Measurements from ENCODE around the gene RNF26. TPM values are rescaled to one million over a fixed set of nuclear protein-coding genes. Genes with fewer than 3 reads are reported as not detected.

Gene RNF26
- total and polyA plus RNA-seq, 2 of the 13 experiments (the other 11 are each of a cell fraction or from before 2014, with no cell fraction given): 11.9 to 26.3 TPM

GRCh38 chr11:119318240-119319135 lies 15.8 kb upstream of the RNF26 start (continued):
- TF ChIP-seq, protein P1, sequence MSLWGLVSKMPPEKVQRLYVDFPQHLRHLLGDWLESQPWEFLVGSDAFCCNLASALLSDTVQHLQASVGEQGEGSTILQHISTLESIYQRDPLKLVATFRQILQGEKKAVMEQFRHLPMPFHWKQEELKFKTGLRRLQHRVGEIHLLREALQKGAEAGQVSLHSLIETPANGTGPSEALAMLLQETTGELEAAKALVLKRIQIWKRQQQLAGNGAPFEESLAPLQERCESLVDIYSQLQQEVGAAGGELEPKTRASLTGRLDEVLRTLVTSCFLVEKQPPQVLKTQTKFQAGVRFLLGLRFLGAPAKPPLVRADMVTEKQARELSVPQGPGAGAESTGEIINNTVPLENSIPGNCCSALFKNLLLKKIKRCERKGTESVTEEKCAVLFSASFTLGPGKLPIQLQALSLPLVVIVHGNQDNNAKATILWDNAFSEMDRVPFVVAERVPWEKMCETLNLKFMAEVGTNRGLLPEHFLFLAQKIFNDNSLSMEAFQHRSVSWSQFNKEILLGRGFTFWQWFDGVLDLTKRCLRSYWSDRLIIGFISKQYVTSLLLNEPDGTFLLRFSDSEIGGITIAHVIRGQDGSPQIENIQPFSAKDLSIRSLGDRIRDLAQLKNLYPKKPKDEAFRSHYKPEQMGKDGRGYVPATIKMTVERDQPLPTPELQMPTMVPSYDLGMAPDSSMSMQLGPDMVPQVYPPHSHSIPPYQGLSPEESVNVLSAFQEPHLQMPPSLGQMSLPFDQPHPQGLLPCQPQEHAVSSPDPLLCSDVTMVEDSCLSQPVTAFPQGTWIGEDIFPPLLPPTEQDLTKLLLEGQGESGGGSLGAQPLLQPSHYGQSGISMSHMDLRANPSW (CRISPR knock-in tag; IDR thresholded peaks at IDR 0.05; ENCODE audit: borderline replicate concordance): no peak
- peak in 1 of 2 experiments; percentile 41; a peak in 1 of 4 replicates for TF ChIP-seq POLR2A (IDR thresholded peaks at IDR 0.05; ENCODE audit: insufficient read depth in 1 of 2, low read depth in 2 of 2, low read length in 2 of 2)
- TF ChIP-seq ZNF510 (CRISPR knock-in tag; IDR thresholded peaks at IDR 0.05; ENCODE audit: low read depth): no peak
- TF ChIP-seq TCF12 (IDR thresholded peaks at IDR 0.05): no peak
- TF ChIP-seq TCF12 (CRISPR knock-in tag; IDR thresholded peaks at IDR 0.05): no peak
- no peak for TF ChIP-seq MZF1 (CRISPR knock-in tag; IDR thresholded peaks at IDR 0.05; ENCODE audit: borderline replicate concordance)
- no peak for TF ChIP-seq ZSCAN31 (CRISPR knock-in tag; IDR thresholded peaks at IDR 0.05; ENCODE audit: low read depth)
- TF ChIP-seq FOXP4 (CRISPR knock-in tag; IDR thresholded peaks at IDR 0.05): no peak
- TF ChIP-seq FOXO4 (CRISPR knock-in tag; conservative IDR thresholded peaks at IDR 0.05): no peak
- peak; percentile 80 for TF ChIP-seq SAP130 (CRISPR knock-in tag; IDR thresholded peaks at IDR 0.05; ENCODE audit: low read depth)
- TF ChIP-seq PREB (CRISPR knock-in tag; IDR thresholded peaks at IDR 0.05): no peak
- TF ChIP-seq IRF1 (CRISPR knock-in tag; IDR thresholded peaks at IDR 0.05; ENCODE audit: low read depth): no peak
- no peak for TF ChIP-seq KDM4B (CRISPR knock-in tag; IDR thresholded peaks at IDR 0.05)
- TF ChIP-seq ZC3H4 (CRISPR knock-in tag; IDR thresholded peaks at IDR 0.05; ENCODE audit: borderline replicate concordance): no peak
- no peak for TF ChIP-seq POGZ (CRISPR knock-in tag; IDR thresholded peaks at IDR 0.05)
- no peak for TF ChIP-seq ZNF367 (CRISPR knock-in tag; IDR thresholded peaks at IDR 0.05; ENCODE audit: borderline replicate concordance)
- no peak for TF ChIP-seq ZNF746 (CRISPR knock-in tag; IDR thresholded peaks at IDR 0.05)
- no peak for TF ChIP-seq TRIM24 (CRISPR knock-in tag; IDR thresholded peaks at IDR 0.05)
- TF ChIP-seq U2AF1 (optimal IDR thresholded peaks at IDR 0.05; ENCODE audit: low read depth, low read length): no peak
- no peak for TF ChIP-seq BORCS8-MEF2B (CRISPR knock-in tag; IDR thresholded peaks at IDR 0.05)
- TF ChIP-seq HOXA5 (CRISPR knock-in tag; IDR thresholded peaks at IDR 0.05): no peak
- no peak for TF ChIP-seq BATF2 (CRISPR knock-in tag; IDR thresholded peaks at IDR 0.05)
